Vagina (tissue), 2 donors: ENCODE results near the gene IFT81.

ENCODE experiments used
- POLR2A ChIP-seq, 2 donors: fragments of 450-650 bp; IDR thresholded peaks; one replicate each; pipeline ENCODE4 v1.6.1; 2017; ENCODE audit warnings: antibody characterized with exemption in 2 of 2, mild to moderate bottlenecking in 2 of 2, moderate library complexity in 2 of 2
- POLR2AphosphoS5 ChIP-seq, 2 donors: sonication (generic); formaldehyde crosslinking; IDR thresholded peaks; one replicate each; pipeline ENCODE4 v1.9.0; 2017; ENCODE audit warnings: antibody characterized with exemption in 2 of 2, mild to moderate bottlenecking in 2 of 2, low read depth in 1 of 2; ENCODE audit not compliant: insufficient read depth in 1 of 2
- TF ChIP-seq, protein P1 (sequence below), 3 experiments: fragments of 450-650 bp in 2 of 3; fragments of 200-600 bp in 1 of 3; sonication (generic) in 1 of 3; IDR thresholded peaks; one replicate each; pipeline ENCODE4 v1.5.1; 2017 to 2019; ENCODE audit warnings: antibody characterized with exemption in 3 of 3, mild to moderate bottlenecking in 2 of 3, moderate library complexity in 2 of 3

DNA sequence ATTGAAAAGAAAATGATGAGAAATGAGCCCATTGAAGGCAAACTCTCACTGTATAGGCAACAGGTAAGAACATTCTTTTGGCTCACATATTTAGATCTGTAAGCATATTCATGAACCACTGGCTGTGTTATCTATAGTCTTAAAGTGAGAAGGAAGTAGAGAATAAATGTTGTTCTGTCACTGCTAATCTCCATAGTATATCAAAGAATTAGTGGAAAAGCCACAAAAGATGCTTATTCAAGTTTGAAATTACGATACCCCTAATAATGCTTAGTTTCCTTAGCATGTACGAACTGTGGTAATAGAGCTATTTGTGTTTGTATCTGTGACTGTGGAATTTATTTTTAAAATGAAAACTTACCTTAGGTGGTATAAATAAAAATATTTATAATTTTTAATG is 22.8 kb downstream of the IFT81 start:
- TF ChIP-seq POLR2AphosphoS5 (IDR thresholded peaks at IDR 0.05; ENCODE audit: insufficient read depth in 1 of 2, low read depth in 1 of 2) = no peak
- no peak for TF ChIP-seq POLR2A (IDR thresholded peaks at IDR 0.05)
- TF ChIP-seq, protein P1, sequence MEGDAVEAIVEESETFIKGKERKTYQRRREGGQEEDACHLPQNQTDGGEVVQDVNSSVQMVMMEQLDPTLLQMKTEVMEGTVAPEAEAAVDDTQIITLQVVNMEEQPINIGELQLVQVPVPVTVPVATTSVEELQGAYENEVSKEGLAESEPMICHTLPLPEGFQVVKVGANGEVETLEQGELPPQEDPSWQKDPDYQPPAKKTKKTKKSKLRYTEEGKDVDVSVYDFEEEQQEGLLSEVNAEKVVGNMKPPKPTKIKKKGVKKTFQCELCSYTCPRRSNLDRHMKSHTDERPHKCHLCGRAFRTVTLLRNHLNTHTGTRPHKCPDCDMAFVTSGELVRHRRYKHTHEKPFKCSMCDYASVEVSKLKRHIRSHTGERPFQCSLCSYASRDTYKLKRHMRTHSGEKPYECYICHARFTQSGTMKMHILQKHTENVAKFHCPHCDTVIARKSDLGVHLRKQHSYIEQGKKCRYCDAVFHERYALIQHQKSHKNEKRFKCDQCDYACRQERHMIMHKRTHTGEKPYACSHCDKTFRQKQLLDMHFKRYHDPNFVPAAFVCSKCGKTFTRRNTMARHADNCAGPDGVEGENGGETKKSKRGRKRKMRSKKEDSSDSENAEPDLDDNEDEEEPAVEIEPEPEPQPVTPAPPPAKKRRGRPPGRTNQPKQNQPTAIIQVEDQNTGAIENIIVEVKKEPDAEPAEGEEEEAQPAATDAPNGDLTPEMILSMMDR (IDR thresholded peaks at IDR 0.05) = no peak
